Measurements from ENCODE around the gene FHIT. TPM values are rescaled to one million over a fixed set of nuclear protein-coding genes. Genes with fewer than 3 reads are reported as not detected.
A peak's percentile ranks its signal among the peaks of the same experiment; 100 is the strongest.

FHIT gene
- polyA plus RNA-seq, 1 donor: 5.5 TPM

- no peak for DNase-seq
Observed at GRCh38 chr3:59775106-59775505, 1476.1 kb downstream of the FHIT start.

- DNase-seq: peak; percentile 19
Observed at GRCh38 chr3:59774634-59775033, 1476.6 kb downstream of the FHIT start.

DNA sequence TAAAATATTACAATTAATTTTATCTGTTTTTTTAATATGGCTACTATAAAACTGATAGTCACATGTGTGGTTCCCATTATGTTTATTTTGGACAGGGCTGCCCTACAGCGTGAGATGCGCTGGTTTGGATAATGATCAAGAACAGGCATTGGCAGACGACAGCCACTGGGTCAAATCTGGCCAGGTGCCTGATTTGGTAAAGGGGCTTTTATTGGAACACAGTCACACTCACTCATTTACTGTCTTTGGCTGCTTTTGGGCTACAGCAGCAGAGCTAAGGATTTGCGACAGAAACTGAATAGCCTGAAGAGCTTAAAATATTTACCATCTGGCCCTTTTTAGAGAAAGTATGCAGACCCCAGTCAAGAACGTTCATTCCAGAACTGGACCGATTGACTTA lies 1477.3 kb downstream of the FHIT start:
- DNase-seq: no peak

GRCh38 chr3:59772416-59773408 lies 1478.5 kb downstream of the FHIT start:
- DNase-seq: no peak

GRCh38 chr3:59771768-59772181 lies 1479.5 kb downstream of the FHIT start:
- DNase-seq: no peak

DNA sequence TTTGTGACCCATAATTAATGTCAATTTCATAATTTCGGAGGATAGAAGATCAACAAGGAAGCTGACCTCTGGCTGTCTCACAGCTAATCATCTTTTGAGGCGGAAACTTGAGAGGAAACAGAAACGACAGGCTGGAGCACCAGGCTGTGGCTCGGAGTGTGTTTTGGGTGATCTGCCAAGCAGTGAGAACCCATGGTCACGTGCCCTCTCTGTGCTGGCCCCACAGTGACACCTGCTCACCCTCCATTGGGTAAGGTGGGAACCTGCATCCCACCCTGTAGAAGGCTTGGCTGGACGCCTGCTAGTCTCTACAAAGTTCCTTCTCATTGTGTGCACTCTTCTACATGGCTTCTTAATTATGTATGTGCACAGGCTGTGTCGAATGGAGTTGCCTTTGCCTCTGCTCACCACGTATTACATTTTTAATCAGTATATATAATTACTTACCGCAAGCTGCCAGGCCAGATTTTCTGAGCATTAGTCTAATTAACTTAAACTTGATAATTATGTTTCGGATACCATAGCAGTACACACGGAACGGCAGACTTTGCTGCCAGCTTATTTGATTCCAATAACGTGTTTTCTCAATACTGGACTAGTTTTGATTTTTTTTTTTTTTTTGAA lies 1482.0 kb downstream of the FHIT start:
- no peak for DNase-seq

- DNase-seq: peak; percentile 43
Observed at GRCh38 chr3:59766200-59766872, 1484.9 kb downstream of the FHIT start.

- peak; percentile 43 for DNase-seq
Observed at GRCh38 chr3:59764171-59764570, 1487.1 kb downstream of the FHIT start.

DNA sequence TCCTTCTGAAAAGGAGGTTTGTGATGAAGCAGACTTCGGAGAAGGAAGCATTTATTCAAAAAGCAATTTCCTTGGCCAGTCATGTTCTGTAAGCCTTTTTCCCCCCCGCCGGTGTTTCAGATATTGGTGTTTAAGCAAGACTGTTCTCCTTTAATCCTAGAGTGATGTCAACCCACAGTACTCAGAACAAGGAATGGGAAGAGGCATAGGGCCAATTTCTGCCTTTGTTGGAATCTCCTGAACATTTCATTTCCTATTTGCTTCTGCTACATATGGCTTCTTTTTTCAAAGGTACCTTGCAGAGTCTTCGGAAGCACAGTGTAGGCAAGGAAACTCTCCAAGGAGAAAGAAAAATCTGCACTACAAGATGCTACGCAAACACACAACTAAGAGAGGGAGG lies 1488.3 kb downstream of the FHIT start:
- no peak for DNase-seq

DNA sequence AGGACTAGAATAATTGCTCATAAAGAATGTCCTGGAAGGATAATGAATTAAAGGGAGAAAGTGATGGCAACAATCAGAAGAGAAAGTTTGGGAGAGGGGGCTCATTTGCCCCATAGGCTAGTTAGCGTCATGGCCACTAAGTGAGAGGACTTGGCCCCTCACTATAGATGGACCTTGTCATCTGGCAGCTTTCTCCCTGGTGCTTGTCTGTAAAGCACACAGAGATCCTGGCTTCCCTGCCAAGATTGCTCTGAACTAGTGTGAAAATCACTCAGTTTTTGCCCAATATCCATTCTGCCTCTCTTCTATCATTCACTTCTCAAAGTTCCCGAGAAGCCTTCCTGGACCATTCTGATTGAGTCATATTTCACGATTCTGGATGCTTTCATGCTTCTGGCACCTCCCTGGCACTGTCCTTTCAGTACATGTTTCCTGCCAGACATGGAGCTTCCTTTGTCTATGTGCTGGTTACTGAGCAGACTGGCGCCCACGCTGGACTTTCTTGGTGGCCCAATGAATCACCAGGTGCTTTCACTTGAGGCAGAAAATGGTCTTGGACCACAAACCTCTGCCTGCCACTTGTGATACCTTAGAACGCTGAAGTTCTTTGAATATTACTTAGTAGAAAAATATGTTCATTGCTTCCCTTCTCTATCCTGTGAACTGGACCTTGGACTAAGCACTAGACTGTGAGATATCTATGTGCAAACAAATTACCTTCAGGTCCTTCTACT lies 1491.8 kb downstream of the FHIT start:
- no peak for DNase-seq

GRCh38 chr3:59758672-59759071 lies 1492.6 kb downstream of the FHIT start:
- no peak for DNase-seq

- DNase-seq: no peak
Observed at GRCh38 chr3:59756934-59757333, 1494.3 kb downstream of the FHIT start.

GRCh38 chr3:59754456-59755129 lies 1496.7 kb downstream of the FHIT start:
- DNase-seq: no peak

GRCh38 chr3:59753808-59754450 lies 1497.3 kb downstream of the FHIT start:
- no peak for DNase-seq

DNA sequence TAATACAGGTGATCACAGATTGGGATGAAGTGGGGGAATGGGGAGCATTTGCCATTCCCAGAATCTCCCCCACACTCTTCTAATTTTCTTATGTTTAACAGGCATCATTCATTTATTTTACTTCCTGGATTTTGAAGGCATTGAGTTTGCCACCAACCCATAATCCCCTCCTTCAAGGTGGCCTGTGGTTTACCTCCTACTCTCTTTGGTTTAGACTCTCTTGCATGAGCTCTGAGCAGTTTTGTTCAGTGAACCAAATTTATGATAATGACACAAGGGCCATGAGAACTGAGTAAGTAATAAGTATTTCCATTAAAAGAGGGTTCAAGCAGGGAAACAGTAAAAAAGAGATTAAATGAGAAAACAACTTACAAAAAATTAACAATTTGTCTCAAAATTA lies 1498.3 kb downstream of the FHIT start:
- DNase-seq: no peak

DNA sequence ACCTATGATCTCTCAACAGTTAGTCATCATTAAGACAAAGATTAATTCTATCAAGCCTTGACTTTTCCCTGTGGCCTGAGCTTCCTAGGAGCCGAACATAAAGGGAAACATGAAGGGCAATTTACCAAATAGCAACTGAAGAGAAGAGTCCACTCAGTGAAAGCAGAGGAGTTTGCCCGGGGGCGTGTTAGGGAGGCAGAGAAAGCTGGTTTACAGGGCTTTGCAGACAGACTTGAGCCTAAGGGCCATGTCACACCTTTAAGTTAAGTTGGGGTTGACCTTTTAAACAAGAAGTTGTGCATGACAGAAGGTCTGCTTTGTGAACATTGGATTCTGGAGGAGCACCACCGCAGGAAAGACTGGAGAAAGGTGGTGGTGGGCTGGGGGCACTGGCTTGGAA lies 1499.6 kb downstream of the FHIT start:
- DNase-seq: no peak

DNA sequence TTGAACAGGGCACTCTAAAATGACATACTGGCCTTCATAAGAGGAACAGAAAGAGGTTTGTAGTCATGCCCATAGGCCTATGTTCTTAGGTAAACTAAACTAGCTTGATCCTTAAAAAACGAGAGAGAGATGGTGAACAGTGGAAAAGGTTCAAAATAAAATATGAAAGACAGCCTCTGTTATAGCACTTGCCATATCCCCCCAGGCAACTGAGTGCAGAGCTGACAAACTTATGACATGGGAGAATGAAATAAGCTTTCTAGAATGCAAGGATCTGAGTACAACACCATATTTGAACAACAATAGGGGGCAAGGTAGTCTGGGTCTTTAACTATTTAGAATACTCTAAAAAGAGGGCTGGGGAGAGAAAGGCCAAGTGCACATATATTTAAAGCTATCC lies 1500.9 kb downstream of the FHIT start:
- DNase-seq: no peak

DNA sequence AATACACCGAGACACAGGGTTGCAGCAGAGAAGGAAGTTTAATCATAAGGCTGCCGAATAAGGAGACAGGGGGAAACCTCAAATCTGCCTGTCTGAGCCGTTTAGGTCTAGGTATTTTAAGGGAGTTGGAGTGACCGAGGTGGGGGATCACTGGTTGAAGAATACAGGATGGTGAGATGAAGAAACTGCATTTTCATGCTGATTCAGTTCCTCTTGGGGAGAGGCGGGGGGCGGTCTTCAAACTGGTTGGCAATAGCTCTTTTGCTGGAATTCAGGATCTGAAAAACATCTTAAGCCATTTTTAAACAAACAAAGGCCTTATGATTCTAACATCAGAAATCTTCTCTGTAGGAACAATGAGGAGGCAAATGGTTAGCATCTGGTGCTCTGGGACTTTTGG lies 1502.0 kb downstream of the FHIT start:
- no peak for DNase-seq

GRCh38 chr3:59746585-59746984 lies 1504.7 kb downstream of the FHIT start:
- no peak for DNase-seq

DNA sequence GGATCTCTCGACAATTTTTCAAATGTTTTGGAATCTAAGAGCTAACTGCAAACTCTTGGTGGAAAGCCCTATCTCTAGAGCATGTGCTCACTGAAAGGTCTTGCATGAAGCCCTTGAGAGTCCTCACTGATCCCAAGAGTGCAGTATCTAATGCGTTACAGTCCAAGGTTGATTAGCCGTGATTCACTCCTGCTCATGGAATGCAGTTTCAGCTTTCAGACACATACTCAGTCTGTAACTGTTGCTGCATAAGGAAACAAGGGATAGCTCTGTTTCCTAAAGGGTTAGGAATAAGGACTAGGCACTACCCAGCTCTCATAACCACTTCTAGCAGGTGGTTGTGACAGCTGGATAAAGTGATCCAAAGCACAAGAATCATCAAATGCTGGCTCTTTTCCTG lies 1514.0 kb downstream of the FHIT start:
- DNase-seq: no peak

DNA sequence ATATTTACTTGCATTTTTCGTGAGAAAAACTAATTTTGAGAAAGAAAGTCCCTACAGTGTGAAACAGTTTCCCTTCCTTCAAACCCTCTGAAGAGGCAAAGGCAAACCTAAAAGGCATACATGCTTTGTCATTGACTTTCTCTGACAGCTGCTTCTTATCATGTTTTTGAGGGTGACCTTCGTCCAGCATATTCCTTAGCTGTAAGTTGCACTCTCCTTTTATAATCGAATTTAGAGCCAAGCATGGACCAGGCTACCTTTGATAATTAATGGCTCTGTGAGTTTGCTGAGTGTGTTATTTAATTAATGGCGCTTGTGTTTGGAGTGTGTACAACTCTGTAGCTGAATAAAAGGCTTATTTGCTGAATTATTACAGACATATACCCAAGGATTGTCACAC lies 1517.2 kb downstream of the FHIT start:
- DNase-seq: no peak
